Activated effector memory CD4-positive, alpha-beta T cell treated with Interleukin-2 at 50 U/mL for 16 hours (primary cell): ENCODE measurements around the gene MAEA.

ENCODE experiments used
- DNase-seq: peaks from one replicate; pipeline ENCODE4 v3.0.0-alpha.2; 2020

Gene MAEA

DNA sequence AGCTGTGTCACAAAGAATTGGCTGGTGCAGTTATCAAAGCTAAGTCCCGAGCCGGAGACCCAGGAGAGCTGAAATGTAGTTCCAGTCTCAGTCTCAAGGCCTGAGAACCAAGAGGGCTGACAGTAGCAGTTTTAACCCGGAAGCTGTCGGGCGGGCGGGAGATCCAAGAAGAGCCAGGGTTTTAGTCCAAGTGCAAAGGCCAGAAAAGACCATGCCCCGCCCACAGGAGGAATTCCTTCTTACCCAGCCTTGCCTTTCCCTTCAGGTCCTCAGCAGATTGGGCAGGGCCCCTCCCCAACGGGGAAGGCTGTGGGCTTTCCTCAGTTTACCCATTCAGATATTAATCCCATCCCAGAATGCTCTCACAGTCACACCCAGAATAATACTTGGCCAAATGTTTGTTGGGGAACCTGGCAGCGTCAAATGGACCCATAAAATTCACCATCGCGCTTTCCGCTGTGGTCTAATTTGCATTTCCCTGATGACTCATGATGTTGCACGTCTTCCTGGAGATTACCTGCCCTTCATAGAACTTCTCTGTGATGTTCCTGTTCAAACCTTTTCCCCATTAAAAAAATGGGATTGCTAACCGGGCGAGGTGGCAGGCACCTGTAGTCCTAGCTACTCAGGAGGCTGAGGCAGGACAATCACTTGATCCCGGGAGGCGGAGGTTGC lies 16.2 kb downstream of the MAEA start:
- peak; percentile 30 for DNase-seq

GRCh38 chr4:1307951-1308735 lies 18.5 kb downstream of the MAEA start:
- DNase-seq: no peak

DNA sequence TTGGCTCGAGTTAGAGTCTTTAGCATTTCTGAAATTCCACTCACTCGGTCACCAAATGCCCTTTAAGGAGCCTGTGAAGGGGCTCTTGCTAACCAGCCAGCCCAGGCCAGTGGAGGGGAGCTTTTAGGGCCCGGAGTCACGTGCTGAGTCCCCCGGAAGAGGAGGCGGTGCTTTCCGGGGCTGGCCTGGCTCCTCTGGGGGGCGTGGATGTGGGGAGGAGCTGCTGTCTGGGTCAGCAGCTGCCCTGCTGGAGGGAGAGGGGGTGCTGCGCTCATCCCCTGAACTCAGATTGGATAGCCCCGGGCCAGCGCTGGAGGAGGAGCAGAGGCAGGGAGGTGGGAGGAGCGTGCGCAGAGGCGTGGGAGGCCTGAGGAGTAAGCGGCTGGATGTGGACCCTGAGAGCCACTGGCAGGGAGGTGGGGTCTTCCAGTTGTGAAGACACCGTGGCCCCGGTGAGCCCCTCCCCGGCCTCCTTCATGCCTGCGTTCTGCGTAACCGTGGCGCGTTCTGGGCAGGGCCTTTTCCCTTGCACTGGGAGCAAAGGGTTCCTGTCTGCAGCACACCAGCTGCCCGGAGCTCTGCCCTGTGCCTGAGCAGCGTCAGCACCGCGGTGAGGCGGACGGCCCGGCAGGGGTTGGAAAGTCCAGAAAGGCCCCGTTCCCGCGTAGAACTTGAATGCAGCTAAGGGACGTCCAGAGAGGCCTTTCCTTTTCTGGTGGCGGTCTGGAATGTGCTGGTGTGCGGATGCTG lies 19.7 kb downstream of the MAEA start:
- peak; percentile 29 for DNase-seq

- no peak for DNase-seq
These were observed 20.5 kb downstream of the MAEA start for GRCh38 chr4:1310031-1310795.

DNA sequence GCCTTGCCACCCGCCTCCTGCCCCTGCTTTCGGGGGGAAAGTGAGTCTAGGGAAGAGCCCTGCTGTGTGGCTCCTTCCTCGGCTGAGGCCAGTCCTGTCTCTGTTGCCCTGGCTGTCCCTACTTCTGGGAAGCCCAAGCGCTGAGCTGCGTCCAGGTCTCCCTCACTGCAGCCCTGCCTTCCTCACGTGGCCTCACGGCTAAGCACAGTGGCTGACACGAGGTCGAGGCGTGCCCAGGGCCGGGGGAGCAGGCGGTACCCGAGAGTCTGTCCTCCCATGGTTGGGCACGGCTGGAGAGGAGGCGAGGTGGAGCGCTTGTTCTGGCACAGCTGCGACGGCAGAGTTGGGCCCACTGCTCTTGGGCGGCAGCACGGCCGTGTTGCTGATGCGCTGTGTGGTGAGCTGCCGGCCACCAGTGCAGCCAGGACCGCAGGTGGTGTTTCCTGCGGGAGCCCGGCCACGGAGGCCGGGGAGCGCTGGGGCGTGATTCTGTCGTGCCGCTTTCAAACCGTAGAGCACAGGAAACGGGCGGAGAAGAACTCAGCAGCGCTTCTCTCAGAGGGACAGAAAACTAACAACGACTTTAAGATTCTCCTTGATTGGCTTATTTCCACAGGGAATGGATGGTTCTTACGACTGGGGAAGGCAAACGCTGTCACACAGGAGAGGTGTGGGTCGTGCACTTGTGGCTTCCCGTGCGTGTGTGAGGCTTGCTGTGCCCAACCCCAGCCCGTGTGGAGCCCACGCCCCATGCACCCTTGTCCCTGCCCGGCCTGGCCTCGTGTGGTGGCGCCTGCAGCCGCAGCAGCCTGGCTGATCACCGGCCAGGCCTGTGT lies 21.3 kb downstream of the MAEA start:
- no peak for DNase-seq

GRCh38 chr4:1312821-1313640 lies 23.3 kb downstream of the MAEA start:
- DNase-seq: no peak

DNA sequence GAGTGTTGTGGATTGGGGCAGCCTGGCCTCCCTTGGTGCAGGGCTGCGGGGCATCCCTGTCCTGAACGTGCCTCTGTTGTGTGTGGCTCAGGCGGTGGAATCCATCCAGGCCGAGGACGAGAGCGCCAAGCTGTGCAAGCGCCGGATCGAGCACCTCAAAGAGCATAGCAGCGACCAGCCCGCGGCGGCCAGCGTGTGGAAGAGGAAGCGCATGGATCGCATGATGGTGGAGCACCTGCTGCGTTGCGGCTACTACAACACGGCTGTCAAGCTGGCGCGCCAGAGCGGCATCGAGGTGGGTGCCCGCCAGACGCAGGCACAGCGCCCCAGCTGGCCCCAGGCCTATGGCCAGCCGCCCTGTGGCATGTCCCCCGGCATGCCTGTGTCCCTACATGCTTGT lies 25.6 kb downstream of the MAEA start:
- DNase-seq: no peak

DNA sequence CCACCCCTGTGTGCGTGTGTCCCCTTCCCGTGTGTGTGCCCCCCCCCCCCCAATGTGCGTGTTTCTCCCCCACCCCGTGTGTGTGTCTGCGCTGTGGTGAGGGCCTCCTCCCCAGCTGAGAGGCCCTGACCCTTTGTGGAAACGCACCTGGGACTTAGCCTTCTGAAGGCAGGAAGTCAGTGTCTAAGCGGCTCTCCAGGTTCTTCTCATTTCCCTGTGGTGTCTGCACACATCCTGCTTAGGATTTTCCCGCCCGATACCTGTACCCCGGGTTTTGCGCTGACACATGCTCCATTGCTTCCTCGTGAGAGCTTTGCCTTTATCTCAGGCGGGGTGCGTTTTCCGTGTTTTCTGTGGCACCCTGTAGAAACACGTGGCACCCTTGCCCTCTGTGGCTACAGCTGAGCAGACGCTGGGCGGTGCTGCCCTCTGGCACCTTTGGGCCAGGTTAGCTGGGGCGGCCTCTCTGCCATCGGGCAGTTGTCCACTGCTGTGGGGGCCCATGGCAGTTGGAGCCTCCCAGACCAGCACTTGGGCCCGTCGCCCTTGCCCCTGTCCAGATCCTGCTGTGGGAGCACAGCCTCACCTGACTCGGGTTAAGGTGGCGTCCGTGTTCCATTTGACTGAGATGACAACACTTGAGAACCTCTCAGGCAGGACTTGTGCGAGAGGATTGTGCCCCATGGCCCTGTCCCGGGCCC lies 26.3 kb downstream of the MAEA start:
- DNase-seq: no peak

DNA sequence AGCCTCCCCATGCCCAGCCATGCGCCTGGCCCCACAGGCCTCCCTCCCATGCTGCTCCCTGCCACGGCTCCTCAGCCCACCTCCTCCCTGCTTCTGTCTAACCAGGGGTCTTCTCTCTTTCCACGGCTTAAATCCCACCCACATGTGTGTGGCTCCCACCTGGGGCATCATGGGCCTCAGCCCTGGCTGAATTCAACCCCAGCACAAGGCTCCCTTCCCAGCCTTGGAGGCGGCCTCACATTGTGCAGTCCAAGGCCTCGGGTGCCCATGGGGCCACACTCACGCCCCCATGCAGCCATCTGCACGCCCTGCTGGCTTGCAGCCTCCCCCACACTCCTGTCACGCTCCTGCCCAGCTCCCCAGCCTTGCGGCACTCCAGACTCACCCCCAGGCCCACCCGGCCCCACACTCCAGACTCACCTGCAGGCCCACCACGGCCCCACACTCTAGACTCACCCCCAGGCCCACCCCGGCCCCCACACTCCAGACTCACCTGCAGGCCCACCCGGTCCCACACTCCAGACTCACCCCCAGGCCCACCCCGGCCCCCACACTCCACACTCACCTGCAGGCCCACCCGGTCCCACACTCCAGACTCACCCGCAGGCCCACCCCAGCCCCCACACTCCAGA lies 27.0 kb downstream of the MAEA start:
- no peak for DNase-seq

GRCh38 chr4:1317177-1318045 lies 27.7 kb downstream of the MAEA start:
- DNase-seq: no peak

- no peak for DNase-seq
These were observed 28.3 kb downstream of the MAEA start for GRCh38 chr4:1318046-1318375.

DNA sequence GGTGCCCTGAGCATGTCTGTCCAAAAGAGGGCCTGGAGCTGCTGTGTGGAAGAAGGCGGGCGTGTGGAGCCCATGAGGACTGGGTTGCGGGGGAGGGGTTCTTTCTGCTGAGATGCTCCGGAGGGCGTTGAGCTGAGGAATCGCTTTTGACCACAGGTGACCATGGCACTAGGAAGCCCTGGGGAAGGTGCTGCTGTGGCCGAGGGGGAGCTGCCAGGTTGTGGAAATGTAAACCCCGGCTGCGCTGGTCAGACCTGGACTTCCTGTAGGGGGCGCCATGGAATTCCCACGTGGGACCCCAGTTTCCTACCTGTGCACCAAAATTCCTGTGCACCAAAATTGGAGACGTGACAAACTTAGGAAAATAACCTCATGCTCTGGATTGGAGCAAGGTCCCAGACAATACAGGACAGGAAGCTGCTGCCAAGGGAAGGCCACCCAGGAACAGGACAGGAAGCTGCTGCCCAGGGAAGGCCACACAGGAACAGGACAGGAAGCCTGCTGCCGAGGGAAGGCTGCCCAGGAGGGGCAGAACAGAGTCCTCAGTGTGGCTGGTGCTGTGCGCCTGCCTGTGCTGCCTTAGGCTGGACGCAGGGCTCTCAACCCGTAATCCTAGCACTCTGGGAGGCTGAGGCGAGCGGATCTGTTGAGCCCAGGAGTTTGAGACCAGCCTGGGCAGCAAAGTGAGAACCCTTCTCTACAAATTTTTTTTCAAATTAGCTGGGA lies 29.0 kb downstream of the MAEA start:
- no peak for DNase-seq

DNA sequence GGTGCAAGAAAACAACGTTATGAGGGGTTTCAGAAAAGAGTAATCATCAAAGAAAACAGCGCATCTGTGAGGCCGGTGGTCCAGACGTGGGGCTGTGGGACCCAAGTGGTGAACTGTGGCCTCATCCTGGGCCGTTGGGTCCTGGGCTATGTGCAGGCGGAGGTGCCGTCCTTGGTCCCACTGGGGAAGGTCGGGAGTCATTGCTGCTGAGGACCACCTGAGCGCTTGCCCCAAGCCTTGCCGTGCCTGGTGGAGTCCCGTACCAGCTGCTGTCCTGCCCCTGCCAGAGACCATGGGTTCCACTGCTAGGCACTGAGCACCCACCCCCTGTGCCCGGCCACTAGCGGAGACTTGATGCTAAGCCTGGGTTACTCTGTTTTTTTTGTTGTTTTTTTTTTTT lies 31.8 kb downstream of the MAEA start:
- no peak for DNase-seq

GRCh38 chr4:1321946-1322650 lies 32.4 kb downstream of the MAEA start:
- DNase-seq: no peak

GRCh38 chr4:1323280-1323634 lies 33.6 kb downstream of the MAEA start:
- no peak for DNase-seq

GRCh38 chr4:1323635-1324442 lies 34.1 kb downstream of the MAEA start:
- DNase-seq: no peak
